Endothelial cell of hepatic sinusoid (primary cell): Measurements from ENCODE around the gene MTMR2.
"Not testable (repeated sequence)": the region's sequence is repeated elsewhere in the genome, so short reads cannot be mapped to it uniquely, and the experiment has no call there.

Experiments
- in situ Hi-C: cut with HindIII; loops from 2 replicates; pipeline ENCODE4 v1.10.0; 2017; ENCODE audit warnings: low sequenced_read_pairs

MTMR2 gene

DNA sequence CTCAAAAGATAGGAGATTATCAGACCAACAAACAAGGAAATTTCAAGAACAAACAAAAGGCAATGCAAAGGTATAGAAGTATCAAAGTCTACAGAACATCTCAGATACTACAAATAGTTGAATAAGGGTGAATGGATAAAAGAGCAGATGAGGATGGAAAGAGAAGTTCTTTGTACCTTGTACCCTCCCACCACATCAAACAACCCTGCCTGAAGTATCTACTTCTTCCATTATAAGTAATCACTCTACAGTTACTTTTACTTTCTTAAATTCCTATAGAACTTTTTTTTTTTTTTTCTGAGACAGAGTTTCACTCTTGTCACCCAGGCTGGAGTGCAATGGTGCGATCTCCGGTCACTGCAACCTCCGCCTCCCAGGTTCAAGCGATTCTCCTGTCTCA lies 35.1 kb downstream of the MTMR2 start:
- in situ Hi-C loops: no loop called here

DNA sequence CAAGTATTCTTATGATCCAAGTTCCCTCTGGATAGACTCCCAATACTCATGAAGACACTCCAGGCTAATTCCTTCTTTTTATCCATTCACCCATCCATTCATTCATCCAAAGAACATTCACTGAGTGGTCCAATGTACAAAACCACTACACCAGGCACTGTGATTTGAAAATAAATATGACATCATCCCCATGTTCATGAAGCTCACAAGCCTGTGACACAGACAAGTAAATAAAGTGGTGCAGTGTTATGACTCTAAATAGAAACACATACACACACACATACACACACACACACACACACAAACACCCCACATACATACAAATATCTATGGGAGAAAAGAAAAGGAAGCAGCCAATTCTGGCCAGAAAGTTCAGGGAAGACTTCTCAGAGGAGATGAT lies 35.5 kb downstream of the MTMR2 start:
- in situ Hi-C loops: no loop called here

GRCh38 chr11:95886462-95886861 lies 37.4 kb downstream of the MTMR2 start:
- in situ Hi-C loops: no loop called here

DNA sequence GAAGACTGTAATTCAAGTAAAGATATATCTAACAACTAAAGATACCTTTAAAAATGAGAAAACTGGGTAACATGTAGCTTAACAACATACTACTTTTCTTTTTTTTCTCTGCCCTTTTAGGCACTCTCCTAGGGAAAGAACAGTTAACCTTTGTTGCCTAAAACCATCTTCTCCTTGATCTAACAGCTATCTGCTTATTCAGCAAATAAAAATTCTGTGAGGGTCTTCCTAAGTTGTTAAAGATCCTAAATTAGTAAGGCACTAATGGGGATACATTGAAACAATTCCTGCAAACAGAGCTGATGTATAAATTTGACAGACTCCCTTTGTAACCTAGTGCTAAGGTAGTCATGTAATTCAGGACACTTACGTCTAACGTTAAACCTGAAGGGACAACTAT lies 39.1 kb downstream of the MTMR2 start:
- in situ Hi-C loops: loop anchor here (5.0 kb wide), 1 partner anchor 32 kb away; no protein-coding TSS in a partner anchor

- in situ Hi-C loops: loop anchor here (5.0 kb wide), 1 partner anchor 33 kb away; no protein-coding TSS in a partner anchor
Observed at GRCh38 chr11:95884376-95884775, 39.5 kb downstream of the MTMR2 start.

GRCh38 chr11:95883381-95883780 lies 40.5 kb downstream of the MTMR2 start:
- in situ Hi-C loops: loop anchor here (5.0 kb wide), 1 partner anchor 34 kb away; no protein-coding TSS in a partner anchor

DNA sequence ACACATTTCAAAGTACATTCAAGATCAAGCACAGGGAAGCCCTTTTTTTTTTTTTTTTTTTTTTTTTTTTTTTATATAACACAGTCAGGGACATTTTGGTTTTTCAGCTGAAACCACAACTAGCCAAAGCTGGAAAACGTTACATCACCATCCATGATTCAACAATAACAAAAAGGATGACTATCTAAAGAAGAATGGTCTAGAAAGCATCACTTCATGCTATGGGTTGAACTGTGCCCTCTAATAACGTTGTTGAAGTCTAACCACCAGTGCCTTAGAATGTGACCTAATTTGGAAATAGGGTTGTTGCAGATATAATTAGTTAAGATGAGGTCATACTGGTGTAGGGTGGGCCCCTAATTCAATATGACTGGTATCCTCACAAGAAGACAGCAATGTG lies 46.6 kb downstream of the MTMR2 start:
- in situ Hi-C loops: no loop called here

- in situ Hi-C loops: not testable (repeated sequence)
Observed at GRCh38 chr11:95870877-95871276, 53.0 kb downstream of the MTMR2 start.

DNA sequence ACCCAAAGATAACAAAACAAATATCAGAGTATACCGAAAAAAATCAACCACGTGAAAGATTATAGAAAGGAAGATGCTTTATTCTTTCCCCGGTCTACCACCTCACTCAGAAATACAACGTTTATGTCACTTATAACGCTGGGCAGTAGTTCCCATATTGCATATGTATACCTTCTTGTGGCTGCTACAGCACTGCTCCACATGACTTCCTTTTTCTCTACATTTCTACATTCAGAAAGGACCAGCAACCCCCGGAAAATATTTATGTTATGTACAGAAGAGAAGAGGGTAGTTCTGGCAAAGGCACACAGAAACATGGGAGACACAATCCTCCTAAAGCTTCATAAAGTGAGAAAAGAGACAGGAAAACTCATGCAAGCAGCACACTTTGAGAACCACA lies 56.8 kb downstream of the MTMR2 start:
- in situ Hi-C loops: no loop called here

- in situ Hi-C loops: no loop called here
Observed at GRCh38 chr11:95863486-95864140, 60.3 kb downstream of the MTMR2 start.

DNA sequence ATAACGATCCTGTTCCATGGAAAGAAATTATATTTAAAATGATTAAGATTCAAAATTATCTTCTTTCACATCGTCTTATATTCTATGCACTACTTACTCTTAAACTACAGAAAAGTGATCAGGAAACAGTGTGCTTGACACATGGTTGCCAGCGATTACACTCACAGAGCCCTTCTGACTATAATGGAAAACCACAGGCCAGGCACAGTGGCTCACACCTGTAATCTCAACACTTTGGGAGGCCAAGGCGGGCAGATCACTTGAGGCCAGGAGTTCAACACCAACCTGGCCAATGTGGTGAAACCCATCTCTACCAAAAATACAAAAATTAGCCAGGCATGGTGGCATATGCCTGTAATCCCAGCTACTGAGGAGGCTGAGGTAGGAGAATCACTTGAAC lies 63.9 kb downstream of the MTMR2 start:
- in situ Hi-C loops: not testable (repeated sequence)

DNA sequence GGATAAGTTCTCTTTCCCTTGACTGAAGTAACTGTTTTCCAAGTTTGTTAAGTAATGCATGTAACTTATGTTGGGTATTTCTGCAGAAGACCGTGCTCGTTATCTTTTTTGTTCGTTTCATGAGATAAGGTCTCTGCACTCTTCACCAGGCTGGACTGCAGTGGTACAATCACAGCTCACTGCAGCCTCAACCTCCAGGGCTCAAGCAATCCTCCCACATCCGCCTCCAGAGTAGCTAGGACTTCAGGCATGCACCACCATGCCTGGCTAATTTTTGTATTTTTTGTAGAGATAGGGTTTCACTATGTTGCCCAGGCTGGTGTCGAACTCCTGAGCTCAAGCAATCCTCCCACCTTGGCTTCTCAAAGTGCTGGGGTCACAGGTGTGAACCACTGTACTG lies 69.5 kb downstream of the MTMR2 start:
- in situ Hi-C loops: not testable (repeated sequence)

- in situ Hi-C loops: no loop called here
Observed at GRCh38 chr11:95853862-95854261, 70.0 kb downstream of the MTMR2 start.

- in situ Hi-C loops: no loop called here
Observed at GRCh38 chr11:95853138-95853537, 70.8 kb downstream of the MTMR2 start.

DNA sequence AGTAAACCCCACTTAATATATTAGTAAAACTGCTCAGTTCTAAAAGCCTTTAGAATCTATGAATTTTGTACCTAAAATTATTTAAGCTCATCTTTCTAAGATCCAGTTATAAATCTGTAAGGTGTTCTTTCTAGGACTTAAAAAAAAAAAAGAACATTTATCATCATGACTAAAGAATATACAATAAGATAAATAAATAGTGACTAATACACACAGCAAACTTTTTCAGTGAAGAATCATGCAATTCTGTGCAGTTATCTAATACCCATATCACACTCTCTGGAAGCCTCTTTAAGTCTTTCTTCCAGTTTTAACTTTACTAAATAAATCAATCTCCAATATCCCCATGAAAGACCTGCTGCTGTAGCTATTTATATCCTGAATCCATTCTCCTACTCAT lies 73.8 kb downstream of the MTMR2 start:
- in situ Hi-C loops: no loop called here

- in situ Hi-C loops: loop anchor here (10.0 to 25.0 kb wide), 2 partner anchors 88 to 506 kb away; no protein-coding TSS in a partner anchor
Observed at GRCh38 chr11:95849087-95849825, 74.7 kb downstream of the MTMR2 start.

DNA sequence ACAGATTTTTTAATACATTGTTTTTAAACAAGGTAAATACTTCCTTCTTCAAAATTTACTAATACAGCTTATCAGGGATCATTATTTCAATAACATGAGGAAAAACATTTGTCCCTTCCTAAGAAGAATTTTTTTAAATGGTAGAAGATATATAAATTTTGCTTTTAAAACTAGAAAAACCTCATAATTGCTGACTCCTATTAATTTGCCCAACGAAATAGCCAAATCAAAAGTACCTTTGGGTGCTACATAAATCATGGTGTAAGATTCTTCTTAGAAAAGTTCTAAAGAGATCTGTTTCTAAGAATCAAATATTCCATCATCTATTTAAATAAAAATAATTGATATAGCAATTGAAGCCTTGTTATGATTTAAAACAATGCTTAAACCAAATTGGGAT lies 78.7 kb downstream of the MTMR2 start:
- in situ Hi-C loops: loop anchor here (10.0 to 25.0 kb wide), 2 partner anchors 92 to 510 kb away; no protein-coding TSS in a partner anchor

- in situ Hi-C loops: loop anchor here (25.0 kb wide), 1 partner anchor 101 kb away; no protein-coding TSS in a partner anchor
Observed at GRCh38 chr11:95835768-95836488, 88.0 kb downstream of the MTMR2 start.

GRCh38 chr11:95835351-95835750 lies 88.6 kb downstream of the MTMR2 start:
- in situ Hi-C loops: loop anchor here (25.0 kb wide), 1 partner anchor 102 kb away; no protein-coding TSS in a partner anchor

- in situ Hi-C loops: loop anchor here (25.0 kb wide), 1 partner anchor 104 kb away; no protein-coding TSS in a partner anchor
Observed at GRCh38 chr11:95833378-95833777, 90.5 kb downstream of the MTMR2 start.

DNA sequence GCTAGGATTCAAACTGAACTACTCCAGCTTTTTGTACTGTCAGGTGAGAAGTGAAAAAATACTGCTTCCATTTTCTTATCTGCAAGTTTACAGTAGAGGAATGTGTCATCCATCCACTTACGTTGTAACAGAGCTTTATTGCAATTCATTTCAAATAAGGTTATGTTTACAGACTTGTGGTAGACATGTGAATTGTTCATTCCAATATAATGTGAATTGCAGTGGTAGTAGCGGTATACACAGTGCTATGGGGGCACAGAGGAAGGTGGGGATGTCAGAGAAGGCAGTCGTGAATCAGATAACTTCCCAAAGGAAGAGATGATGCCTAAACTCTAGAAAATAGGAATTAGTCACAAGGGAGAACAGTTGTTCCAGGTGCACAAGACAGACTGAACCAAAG lies 91.1 kb downstream of the MTMR2 start:
- in situ Hi-C loops: loop anchor here (25.0 kb wide), 1 partner anchor 105 kb away; no protein-coding TSS in a partner anchor
